IPS DF 6.9 (cell line): ENCODE measurements around the gene NKD2.

ENCODE experiments used
- DNase-seq: peaks from one replicate; pipeline ENCODE4 v3.0.0-alpha.2; 2013; ENCODE audit warnings: low read depth, low spot score
- H3K27ac ChIP-seq: one replicate; pipeline ENCODE4 v1.5.1; 2013; ENCODE audit warnings: low read length, control low read depth
- H3K27me3 ChIP-seq: 2 replicates; pipeline ENCODE4 v1.6.1; 2013; ENCODE audit warnings: mild to moderate bottlenecking, low read length; ENCODE audit not compliant: control insufficient read depth, insufficient read depth
- H3K36me3 ChIP-seq: 2 replicates; pipeline ENCODE4 v1.6.1; 2013; ENCODE audit warnings: low read length; ENCODE audit not compliant: control insufficient read depth, insufficient read depth
- H3K4me1 ChIP-seq: 2 replicates; pipeline ENCODE4 v1.6.1; 2013; ENCODE audit warnings: low read length; ENCODE audit not compliant: control insufficient read depth, insufficient read depth
- H3K4me3 ChIP-seq: 2 replicates; pipeline ENCODE4 v1.5.1; 2013; ENCODE audit warnings: mild to moderate bottlenecking, low read length
- H3K9me3 ChIP-seq: 2 replicates; pipeline ENCODE4 v1.6.1; 2013; ENCODE audit warnings: low read length, inconsistent platforms; ENCODE audit not compliant: control insufficient read depth, insufficient read depth
- WGBS: extraction: QIAGEN DNeasy Blood & Tissue Kit; methylation state at CpG from one replicate; pipeline ENCODE4 v1.1.7; 2013; ENCODE audit warnings: mixed read lengths, missing lambda C conversion rate; ENCODE audit not compliant: insufficient read length, insufficient coverage; 5-methylcytosine and 5-hydroxymethylcytosine counted together

Gene NKD2

GRCh38 chr5:1074816-1075554 lies 66.4 kb downstream of the NKD2 start:
- H3K27me3 ChIP-seq, result no peaks in the 10 kb centered on the region
- H3K27ac ChIP-seq, result no peak overlapping the region
- DNase-seq, result no peak
- H3K9me3 ChIP-seq, result no peaks in the 10 kb centered on the region
- H3K4me1 ChIP-seq, result no peaks in the 10 kb centered on the region
- no CpG with 5 or more reads among the region's 40 CpGs for WGBS
- no peak overlapping the region for H3K4me3 ChIP-seq
- peaks cover 47% of the 10 kb centered on the region for H3K36me3 ChIP-seq

GRCh38 chr5:1075555-1075881 lies 66.9 kb downstream of the NKD2 start:
- DNase-seq, result no peak
- no peaks in the 10 kb centered on the region for H3K4me1 ChIP-seq
- H3K9me3 ChIP-seq, result no peaks in the 10 kb centered on the region
- H3K36me3 ChIP-seq, result peaks cover 47% of the 10 kb centered on the region
- WGBS, result no CpG with 5 or more reads among the region's 10 CpGs
- H3K4me3 ChIP-seq, result no peak overlapping the region
- H3K27ac ChIP-seq, result no peak overlapping the region
- H3K27me3 ChIP-seq, result no peaks in the 10 kb centered on the region

- DNase-seq, result no peak
- Histone ChIP-seq H3K27ac (no peak overlapping the region), H3K36me3 (peaks cover 47% of the 10 kb centered on the region), H3K9me3 (no peaks in the 10 kb centered on the region), H3K4me1 (no peaks in the 10 kb centered on the region), H3K4me3 (no peak overlapping the region), H3K27me3 (no peaks in the 10 kb centered on the region)
- no CpG with 5 or more reads among the region's 17 CpGs for WGBS
Observed at GRCh38 chr5:1075931-1076330, 67.3 kb downstream of the NKD2 start.

- Histone ChIP-seq H3K4me3 (no peak overlapping the region), H3K9me3 (no peaks in the 10 kb centered on the region), H3K4me1 (no peaks in the 10 kb centered on the region), H3K27ac (no peak overlapping the region), H3K36me3 (peaks cover 47% of the 10 kb centered on the region), H3K27me3 (no peaks in the 10 kb centered on the region)
- no CpG with 5 or more reads among the region's 17 CpGs for WGBS
- DNase-seq, result no peak
Observed at GRCh38 chr5:1076406-1076805, 67.8 kb downstream of the NKD2 start.

GRCh38 chr5:1077026-1077425 lies 68.4 kb downstream of the NKD2 start:
- Histone ChIP-seq H3K27me3 (no peaks in the 10 kb centered on the region), H3K4me1 (no peaks in the 10 kb centered on the region), H3K9me3 (no peaks in the 10 kb centered on the region), H3K27ac (no peak overlapping the region), H3K36me3 (peaks cover 47% of the 10 kb centered on the region), H3K4me3 (no peak overlapping the region)
- no peak for DNase-seq
- no CpG with 5 or more reads among the region's 19 CpGs for WGBS

GRCh38 chr5:1077491-1078020 lies 69.0 kb downstream of the NKD2 start:
- no peak overlapping the region for H3K27ac ChIP-seq
- H3K4me1 ChIP-seq, result no peaks in the 10 kb centered on the region
- H3K9me3 ChIP-seq, result no peaks in the 10 kb centered on the region
- H3K4me3 ChIP-seq, result no peak overlapping the region
- DNase-seq, result no peak
- H3K27me3 ChIP-seq, result no peaks in the 10 kb centered on the region
- peaks cover 47% of the 10 kb centered on the region for H3K36me3 ChIP-seq
- WGBS, result no CpG with 5 or more reads among the region's 27 CpGs

- Histone ChIP-seq H3K27me3 (no peaks in the 10 kb centered on the region), H3K27ac (no peak overlapping the region), H3K4me1 (no peaks in the 10 kb centered on the region), H3K4me3 (no peak overlapping the region), H3K9me3 (no peaks in the 10 kb centered on the region), H3K36me3 (peaks cover 46% of the 10 kb centered on the region)
- DNase-seq, result no peak
- WGBS, result no CpG with 5 or more reads among the region's 13 CpGs
Observed at GRCh38 chr5:1078206-1078605, 69.6 kb downstream of the NKD2 start.

- Histone ChIP-seq H3K9me3 (no peaks in the 10 kb centered on the region), H3K36me3 (peaks cover 45% of the 10 kb centered on the region), H3K4me3 (no peak overlapping the region), H3K4me1 (no peaks in the 10 kb centered on the region), H3K27ac (no peak overlapping the region), H3K27me3 (no peaks in the 10 kb centered on the region)
- no peak for DNase-seq
- WGBS, result no CpG with 5 or more reads among the region's 23 CpGs
Observed at GRCh38 chr5:1078851-1079250, 70.2 kb downstream of the NKD2 start.

GRCh38 chr5:1079486-1079885 lies 70.9 kb downstream of the NKD2 start:
- no peak for DNase-seq
- Histone ChIP-seq H3K4me1 (no peaks in the 10 kb centered on the region), H3K27ac (no peak overlapping the region), H3K9me3 (no peaks in the 10 kb centered on the region), H3K27me3 (no peaks in the 10 kb centered on the region), H3K36me3 (peaks cover 46% of the 10 kb centered on the region), H3K4me3 (no peak overlapping the region)
- no CpG with 5 or more reads among the region's 18 CpGs for WGBS

GRCh38 chr5:1079961-1080360 lies 71.4 kb downstream of the NKD2 start:
- Histone ChIP-seq H3K27me3 (no peaks in the 10 kb centered on the region), H3K4me3 (no peak overlapping the region), H3K9me3 (no peaks in the 10 kb centered on the region), H3K4me1 (no peaks in the 10 kb centered on the region), H3K36me3 (peaks cover 43% of the 10 kb centered on the region), H3K27ac (no peak overlapping the region)
- DNase-seq, result no peak
- no CpG with 5 or more reads among the region's 35 CpGs for WGBS

GRCh38 chr5:1080432-1080831 lies 71.8 kb downstream of the NKD2 start:
- no CpG with 5 or more reads among the region's 18 CpGs for WGBS
- no peaks in the 10 kb centered on the region for H3K9me3 ChIP-seq
- H3K4me1 ChIP-seq, result no peaks in the 10 kb centered on the region
- no peaks in the 10 kb centered on the region for H3K27me3 ChIP-seq
- no peak for DNase-seq
- no peak overlapping the region for H3K27ac ChIP-seq
- no peak overlapping the region for H3K4me3 ChIP-seq
- H3K36me3 ChIP-seq, result peaks cover 44% of the 10 kb centered on the region
